ENCODE results near the gene DNAH14. TPM values are rescaled to one million over a fixed set of nuclear protein-coding genes. Genes with fewer than 3 reads are reported as not detected.
"Not testable (repeated sequence)": the region's sequence is repeated elsewhere in the genome, so short reads cannot be mapped to it uniquely, and the experiment has no call there.

Gene DNAH14
- total and polyA plus RNA-seq, 4 donors, result 2.7 to 19.8 (median 9.6) TPM

- H3K4me3 ChIP-seq (ENCODE audit: low read depth in 1 of 3, low read length in 3 of 3), result no peak overlapping the region
- no peaks in the 10 kb centered on the region for H3K27me3 ChIP-seq (ENCODE audit: control insufficient read depth in 4 of 4, insufficient read depth in 4 of 4, low read length in 3 of 4)
- no peak overlapping the region for H3K27ac ChIP-seq (ENCODE audit: low read depth in 1 of 2, low read length in 2 of 2)
- no peaks in the 10 kb centered on the region for H3K4me1 ChIP-seq (ENCODE audit: control insufficient read depth in 4 of 4, insufficient read depth in 4 of 4, low read length in 3 of 4)
- H3K9ac ChIP-seq (ENCODE audit: low read depth in 1 of 2, low read length in 2 of 2), result no peak overlapping the region
- peaks cover 0 to 2% (median 0%) of the 10 kb centered on the region in 4 donors for H3K9me3 ChIP-seq (ENCODE audit: control insufficient read depth in 4 of 4, low read length in 3 of 4)
- H3K36me3 ChIP-seq (ENCODE audit: control insufficient read depth in 4 of 4, insufficient read depth in 3 of 4, low read depth in 1 of 4, low read length in 3 of 4), result no peaks in the 10 kb centered on the region
- no peak for DNase-seq (ENCODE audit: low spot score)
- TF ChIP-seq FOXA2 (IDR thresholded peaks at IDR 0.05), result no peak
- TF ChIP-seq HNF4G (IDR thresholded peaks at IDR 0.05), result no peak
- no peak for TF ChIP-seq FOXA1 (IDR thresholded peaks at IDR 0.05)
- no peak for TF ChIP-seq TAF1 (conservative IDR thresholded peaks at IDR 0.05)
- no peak for TF ChIP-seq ATF3 (IDR thresholded peaks at IDR 0.05)
- no peak for TF ChIP-seq RAD21 (IDR thresholded peaks at IDR 0.05)
- no peak for TF ChIP-seq HNF4A (conservative IDR thresholded peaks at IDR 0.05)
- no peak for TF ChIP-seq GABPA (IDR thresholded peaks at IDR 0.05 in 1 of 2, conservative IDR thresholded peaks at IDR 0.05 in 1 of 2)
- TF ChIP-seq NR2F2 (IDR thresholded peaks at IDR 0.05), result no peak
- no peak for TF ChIP-seq REST (IDR thresholded peaks at IDR 0.05)
- no peak for TF ChIP-seq SP1 (IDR thresholded peaks at IDR 0.05)
Observed at GRCh38 chr1:225021037-225021436, 91.6 kb downstream of the DNAH14 start.

- TF ChIP-seq CTCF (IDR thresholded peaks at IDR 0.05; ENCODE audit: low read depth, low read length, missing input control), result no peak
- TF ChIP-seq YY1 (IDR thresholded peaks at IDR 0.05), result no peak
- TF ChIP-seq FOXA1 (IDR thresholded peaks at IDR 0.05), result no peak
- TF ChIP-seq TAF1 (conservative IDR thresholded peaks at IDR 0.05), result no peak
- no peak for TF ChIP-seq EGR1 (IDR thresholded peaks at IDR 0.05; ENCODE audit: low read depth in 2 of 2)
- TF ChIP-seq JUND (IDR thresholded peaks at IDR 0.05), result no peak
- no peak for TF ChIP-seq HNF4G (IDR thresholded peaks at IDR 0.05)
- no peak for TF ChIP-seq SP1 (IDR thresholded peaks at IDR 0.05)
- no peak for TF ChIP-seq ZBTB33 (IDR thresholded peaks at IDR 0.05)
- no peak for TF ChIP-seq REST (IDR thresholded peaks at IDR 0.05)
- TF ChIP-seq NR2F2 (IDR thresholded peaks at IDR 0.05), result no peak
- no peak for TF ChIP-seq MAX (IDR thresholded peaks at IDR 0.05)
- no peak for TF ChIP-seq HNF4A (conservative IDR thresholded peaks at IDR 0.05)
- TF ChIP-seq ATF3 (IDR thresholded peaks at IDR 0.05), result no peak
- H3K27me3 ChIP-seq (ENCODE audit: control insufficient read depth in 4 of 4, insufficient read depth in 4 of 4, low read length in 3 of 4), result no peaks in the 10 kb centered on the region
- DNase-seq (ENCODE audit: low spot score), result no peak
- H3K4me3 ChIP-seq (ENCODE audit: low read depth in 1 of 3, low read length in 3 of 3), result no peak overlapping the region
- 90% methylated on average over 1 of the region's 1 CpG for WGBS
- H3K36me3 ChIP-seq (ENCODE audit: control insufficient read depth in 4 of 4, insufficient read depth in 3 of 4, low read depth in 1 of 4, low read length in 3 of 4), result no peaks in the 10 kb centered on the region
- H3K27ac ChIP-seq (ENCODE audit: low read depth in 1 of 2, low read length in 2 of 2), result no peak overlapping the region
- no peaks in the 10 kb centered on the region for H3K4me1 ChIP-seq (ENCODE audit: control insufficient read depth in 4 of 4, insufficient read depth in 4 of 4, low read length in 3 of 4)
- H3K9me3 ChIP-seq (ENCODE audit: control insufficient read depth in 4 of 4, low read length in 3 of 4), result no peaks in the 10 kb centered on the region
- H3K9ac ChIP-seq (ENCODE audit: low read depth in 1 of 2, low read length in 2 of 2), result no peak overlapping the region
Observed at GRCh38 chr1:225026701-225027100, 97.2 kb downstream of the DNAH14 start.

GRCh38 chr1:225036441-225036840 lies 107.0 kb downstream of the DNAH14 start:
- H3K27me3 ChIP-seq (ENCODE audit: control insufficient read depth in 4 of 4, insufficient read depth in 4 of 4, low read length in 3 of 4); H3K4me3 ChIP-seq (ENCODE audit: low read depth in 1 of 3, low read length in 3 of 3); DNase-seq (ENCODE audit: low spot score); H3K9ac ChIP-seq (ENCODE audit: low read depth in 1 of 2, low read length in 2 of 2); H3K27ac ChIP-seq (ENCODE audit: low read depth in 1 of 2, low read length in 2 of 2); H3K4me1 ChIP-seq (ENCODE audit: control insufficient read depth in 4 of 4, insufficient read depth in 4 of 4, low read length in 3 of 4); H3K36me3 ChIP-seq (ENCODE audit: control insufficient read depth in 4 of 4, insufficient read depth in 3 of 4, low read depth in 1 of 4, low read length in 3 of 4); H3K9me3 ChIP-seq (ENCODE audit: control insufficient read depth in 4 of 4, low read length in 3 of 4): not testable (repeated sequence)
- WGBS, result 94% methylated on average over 1 of the region's 1 CpG
